Uterus (tissue), 4 donors: ENCODE data around the gene CAMK2D. TPM values are rescaled to one million over a fixed set of nuclear protein-coding genes. Genes with fewer than 3 reads are reported as not detected.

Experiments used
- DNase-seq, 2 donors: peaks; one replicate each; pipeline ENCODE4 v3.0.0-alpha.2; 2019 to 2020
- H3K27ac ChIP-seq, 2 donors: fragments of 200-600 bp; sonication (generic); 1 replicate in 1 of 2; 2 replicates in 1 of 2; pipeline ENCODE4 v1.5.1; 2016 to 2018
- H3K27me3 ChIP-seq, 2 donors: fragments of 200-600 bp; sonication (generic); one replicate each; pipeline ENCODE4 v1.5.1; 2018 to 2019; ENCODE audit warnings: control low read depth in 1 of 2
- H3K36me3 ChIP-seq, 2 donors: fragments of 200-600 bp; sonication (generic); one replicate each; pipeline ENCODE4 v1.5.1; 2019; ENCODE audit warnings: control low read depth in 1 of 2
- H3K4me1 ChIP-seq, 2 donors: fragments of 200-600 bp; sonication (generic); one replicate each; pipeline ENCODE4 v1.5.1; 2018 to 2019; ENCODE audit warnings: control low read depth in 1 of 2
- H3K4me3 ChIP-seq, 2 donors: fragments of 200-600 bp; sonication (generic); 1 replicate in 1 of 2; 2 replicates in 1 of 2; pipeline ENCODE4 v1.5.1; 2018 to 2019; ENCODE audit warnings: mild to moderate bottlenecking in 1 of 2
- H3K9me3 ChIP-seq, 2 donors: fragments of 200-600 bp; sonication (generic); one replicate each; pipeline ENCODE4 v1.5.1; 2019; ENCODE audit warnings: control low read depth in 1 of 2
- POLR2A ChIP-seq, 2 donors: fragments of 450-650 bp; IDR thresholded peaks; one replicate each; pipeline ENCODE4 v1.6.1; 2016; ENCODE audit warnings: antibody characterized with exemption in 2 of 2, mild to moderate bottlenecking in 1 of 2, moderate library complexity in 1 of 2
- intact Hi-C: fragments of 100-400 bp; cut with DNase I; formaldehyde crosslinking; loops from one replicate; pipeline ENCODE4 v1.15.1; 2023; ENCODE audit warnings: low total_unique reads
- total RNA-seq, 4 donors: library from RNA; depleted of rRNA in 3 of 4; stranded (reverse); fragments of >200 nt in 3 of 4; gene quantifications; one replicate each; pipeline versions ENCODE4 v1.1.0 to v1.2.4, GENCODE V29; 2014 to 2023
- TF ChIP-seq, protein P1 (sequence below), 4 experiments: fragments of 200-600 bp in 2 of 4; fragments of 450-650 bp in 2 of 4; sonication (generic) in 2 of 4; IDR thresholded peaks; one replicate each; pipeline ENCODE4 v1.5.1; 2016 to 2019; ENCODE audit warnings: antibody characterized with exemption in 4 of 4, mild to moderate bottlenecking in 2 of 4, moderate library complexity in 1 of 4
- donor health status: DM: yes; HTN: yes; CAD: no.

CAMK2D gene
- total RNA-seq, 4 donors from 2014 or later: 41.5 to 95.3 (median 54.3) TPM

DNA sequence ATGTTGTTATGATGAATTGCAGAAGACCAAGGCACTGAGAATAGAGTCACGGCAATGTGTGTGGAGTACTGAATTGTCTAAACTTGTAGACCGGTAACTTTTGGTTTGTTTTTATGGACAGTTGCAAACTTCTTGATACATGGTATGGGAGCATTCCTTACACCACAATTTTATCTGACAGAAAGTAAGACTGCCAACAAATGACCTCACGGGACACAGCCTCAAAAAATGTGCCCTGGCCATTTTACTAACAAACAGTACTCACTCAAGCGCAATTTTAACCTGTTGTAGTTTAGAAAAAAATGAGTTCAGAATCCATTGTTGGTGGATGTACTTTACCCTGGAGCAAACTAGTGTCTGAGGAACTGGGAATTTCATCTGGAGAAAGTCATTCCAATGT lies 321.2 kb downstream of the CAMK2D start:
- H3K4me3 ChIP-seq: no peak overlapping the region
- no peaks in the 10 kb centered on the region for H3K9me3 ChIP-seq
- intact Hi-C loops: no loop called here
- H3K36me3 ChIP-seq: no peaks in the 10 kb centered on the region
- H3K27ac ChIP-seq: no peak overlapping the region
- no peaks in the 10 kb centered on the region for H3K27me3 ChIP-seq
- no peak for TF ChIP-seq POLR2A (IDR thresholded peaks at IDR 0.05)
- TF ChIP-seq, protein P1, sequence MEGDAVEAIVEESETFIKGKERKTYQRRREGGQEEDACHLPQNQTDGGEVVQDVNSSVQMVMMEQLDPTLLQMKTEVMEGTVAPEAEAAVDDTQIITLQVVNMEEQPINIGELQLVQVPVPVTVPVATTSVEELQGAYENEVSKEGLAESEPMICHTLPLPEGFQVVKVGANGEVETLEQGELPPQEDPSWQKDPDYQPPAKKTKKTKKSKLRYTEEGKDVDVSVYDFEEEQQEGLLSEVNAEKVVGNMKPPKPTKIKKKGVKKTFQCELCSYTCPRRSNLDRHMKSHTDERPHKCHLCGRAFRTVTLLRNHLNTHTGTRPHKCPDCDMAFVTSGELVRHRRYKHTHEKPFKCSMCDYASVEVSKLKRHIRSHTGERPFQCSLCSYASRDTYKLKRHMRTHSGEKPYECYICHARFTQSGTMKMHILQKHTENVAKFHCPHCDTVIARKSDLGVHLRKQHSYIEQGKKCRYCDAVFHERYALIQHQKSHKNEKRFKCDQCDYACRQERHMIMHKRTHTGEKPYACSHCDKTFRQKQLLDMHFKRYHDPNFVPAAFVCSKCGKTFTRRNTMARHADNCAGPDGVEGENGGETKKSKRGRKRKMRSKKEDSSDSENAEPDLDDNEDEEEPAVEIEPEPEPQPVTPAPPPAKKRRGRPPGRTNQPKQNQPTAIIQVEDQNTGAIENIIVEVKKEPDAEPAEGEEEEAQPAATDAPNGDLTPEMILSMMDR (IDR thresholded peaks at IDR 0.05): no peak
- peaks cover 0 to 5% of the 10 kb centered on the region in 2 donors for H3K4me1 ChIP-seq
- DNase-seq: no peak

GRCh38 chr4:113438596-113438995 lies 322.9 kb downstream of the CAMK2D start:
- intact Hi-C loops: no loop called here

DNA sequence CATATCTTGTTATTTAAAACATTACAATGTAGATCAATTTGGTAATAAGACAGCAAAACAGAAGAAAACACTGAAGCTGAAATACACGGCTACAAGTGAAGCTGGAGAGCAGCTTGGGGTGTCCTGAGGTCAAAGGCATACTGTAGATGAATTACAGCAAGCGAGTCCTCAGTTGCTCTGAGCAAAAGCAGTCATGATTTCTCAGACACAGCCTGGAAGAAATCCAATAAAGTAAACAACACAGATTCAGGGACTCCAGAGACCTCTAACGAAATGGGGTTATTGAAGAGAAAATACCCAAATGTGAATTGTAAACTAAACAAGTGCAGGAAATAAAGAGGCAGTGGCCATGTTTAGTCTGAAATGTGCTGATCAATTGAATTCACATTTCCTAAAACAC lies 324.4 kb downstream of the CAMK2D start:
- no peaks in the 10 kb centered on the region for H3K9me3 ChIP-seq
- DNase-seq: no peak
- TF ChIP-seq, protein P1 (IDR thresholded peaks at IDR 0.05): no peak
- TF ChIP-seq POLR2A (IDR thresholded peaks at IDR 0.05): no peak
- peaks cover 0 to 5% of the 10 kb centered on the region in 2 donors for H3K4me1 ChIP-seq
- no peaks in the 10 kb centered on the region for H3K36me3 ChIP-seq
- peak overlapping the region; percentile 64 to 77 for H3K27ac ChIP-seq
- no peak overlapping the region for H3K4me3 ChIP-seq
- intact Hi-C loops: no loop called here
- H3K27me3 ChIP-seq: no peaks in the 10 kb centered on the region

More at GRCh38 chr4:113438596-113438995, 322.9 kb downstream of the CAMK2D start:
- H3K9me3 ChIP-seq: no peaks in the 10 kb centered on the region
- TF ChIP-seq POLR2A (IDR thresholded peaks at IDR 0.05): no peak
- TF ChIP-seq, protein P1 (IDR thresholded peaks at IDR 0.05): no peak
- no peak overlapping the region for H3K4me3 ChIP-seq
- no peaks in the 10 kb centered on the region for H3K27me3 ChIP-seq
- peaks cover 0 to 5% of the 10 kb centered on the region in 2 donors for H3K4me1 ChIP-seq
- H3K36me3 ChIP-seq: no peaks in the 10 kb centered on the region
- no peak overlapping the region for H3K27ac ChIP-seq
- DNase-seq: no peak

GRCh38 chr4:113436360-113436759 lies 325.2 kb downstream of the CAMK2D start:
- TF ChIP-seq, protein P1 (IDR thresholded peaks at IDR 0.05): no peak
- no peak for TF ChIP-seq POLR2A (IDR thresholded peaks at IDR 0.05)
- Histone ChIP-seq H3K27me3 (no peaks in the 10 kb centered on the region), H3K9me3 (no peaks in the 10 kb centered on the region), H3K36me3 (no peaks in the 10 kb centered on the region), H3K27ac (peak overlapping the region; percentile 64 to 77), H3K4me3 (no peak overlapping the region), H3K4me1 (peaks cover 0 to 5% of the 10 kb centered on the region in 2 donors)
- intact Hi-C loops: no loop called here
- peak in 1 of 2 donors; percentile 61 for DNase-seq

GRCh38 chr4:113435893-113436292 lies 325.6 kb downstream of the CAMK2D start:
- Histone ChIP-seq H3K27ac (peak overlapping the region; percentile 64 to 77), H3K36me3 (no peaks in the 10 kb centered on the region), H3K27me3 (no peaks in the 10 kb centered on the region), H3K4me1 (peaks cover 0 to 5% of the 10 kb centered on the region in 2 donors), H3K4me3 (no peak overlapping the region), H3K9me3 (no peaks in the 10 kb centered on the region)
- TF ChIP-seq, protein P1 (IDR thresholded peaks at IDR 0.05): no peak
- no peak for TF ChIP-seq POLR2A (IDR thresholded peaks at IDR 0.05)
- intact Hi-C loops: no loop called here
- peak; percentile 59 to 75 for DNase-seq
